HCT116 (cell line): Measurements from ENCODE around the gene ALDH1L1.

Source experiments
- CTCF ChIP-seq, 3 experiments: fragments of 200-600 bp in 1 of 3; sonication (generic) in 1 of 3; IDR thresholded peaks in 2 of 3; conservative IDR thresholded peaks in 1 of 3; 2 replicates each; pipeline ENCODE4 v1.5.1; 2012 to 2017; ENCODE audit warnings: low read depth in 2 of 3, low read length in 2 of 3, antibody characterized with exemption in 1 of 3, borderline replicate concordance in 1 of 3, control low read depth in 1 of 3, mild to moderate bottlenecking in 1 of 3, mixed read lengths in 1 of 3, mixed run types in 1 of 3, moderate library complexity in 1 of 3; ENCODE audit not compliant: insufficient read depth in 1 of 3
- EGR1 ChIP-seq: IDR thresholded peaks from 2 replicates; pipeline ENCODE4 v1.6.1; 2012; ENCODE audit warnings: low read depth
- POLR2A ChIP-seq: IDR thresholded peaks from 2 replicates; pipeline ENCODE4 v1.7.0; 2011; ENCODE audit warnings: borderline replicate concordance; ENCODE audit not compliant: insufficient read depth, insufficient read length; ENCODE audit errors: extremely low read depth
- TF ChIP-seq, protein P1 (sequence below): IDR thresholded peaks from 2 replicates; pipeline ENCODE4 v1.6.1; 2011; ENCODE audit warnings: mild to moderate bottlenecking, low read length, moderate library complexity; ENCODE audit not compliant: insufficient replicate concordance; ENCODE audit errors: extremely low read depth

GRCh38 chr3:126056681-126057500 lies 123.5 kb downstream of the ALDH1L1 start:
- TF ChIP-seq POLR2A = no peak
- TF ChIP-seq, protein P1, sequence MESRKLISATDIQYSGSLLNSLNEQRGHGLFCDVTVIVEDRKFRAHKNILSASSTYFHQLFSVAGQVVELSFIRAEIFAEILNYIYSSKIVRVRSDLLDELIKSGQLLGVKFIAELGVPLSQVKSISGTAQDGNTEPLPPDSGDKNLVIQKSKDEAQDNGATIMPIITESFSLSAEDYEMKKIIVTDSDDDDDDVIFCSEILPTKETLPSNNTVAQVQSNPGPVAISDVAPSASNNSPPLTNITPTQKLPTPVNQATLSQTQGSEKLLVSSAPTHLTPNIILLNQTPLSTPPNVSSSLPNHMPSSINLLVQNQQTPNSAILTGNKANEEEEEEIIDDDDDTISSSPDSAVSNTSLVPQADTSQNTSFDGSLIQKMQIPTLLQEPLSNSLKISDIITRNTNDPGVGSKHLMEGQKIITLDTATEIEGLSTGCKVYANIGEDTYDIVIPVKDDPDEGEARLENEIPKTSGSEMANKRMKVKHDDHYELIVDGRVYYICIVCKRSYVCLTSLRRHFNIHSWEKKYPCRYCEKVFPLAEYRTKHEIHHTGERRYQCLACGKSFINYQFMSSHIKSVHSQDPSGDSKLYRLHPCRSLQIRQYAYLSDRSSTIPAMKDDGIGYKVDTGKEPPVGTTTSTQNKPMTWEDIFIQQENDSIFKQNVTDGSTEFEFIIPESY = no peak
- no peak for TF ChIP-seq CTCF (IDR thresholded peaks at IDR 0.05 in 2 of 3, conservative IDR thresholded peaks at IDR 0.05 in 1 of 3; ENCODE audit: borderline replicate concordance in 1 of 3, insufficient read depth in 1 of 3, low read depth in 2 of 3, low read length in 2 of 3)
- no peak for TF ChIP-seq EGR1
